Peyer's patch (tissue), 4 donors: ENCODE measurements around the gene ITFG2.

Experiments
- CTCF ChIP-seq, 6 experiments: fragments of 450-650 bp in 4 of 6; fragments of 200-600 bp in 2 of 6; sonication (generic) in 1 of 6; IDR thresholded peaks; one replicate each; pipeline ENCODE4 v1.5.1; 2017 to 2019; ENCODE audit warnings: antibody characterized with exemption in 6 of 6, mild to moderate bottlenecking in 3 of 6, moderate library complexity in 1 of 6
- POLR2A ChIP-seq, 2 donors: fragments of 450-650 bp; IDR thresholded peaks; one replicate each; pipeline ENCODE4 v1.5.1; 2017; ENCODE audit warnings: antibody characterized with exemption in 2 of 2, mild to moderate bottlenecking in 2 of 2, moderate library complexity in 2 of 2

GRCh38 chr12:2862876-2863275, 50.4 kb downstream of the ITFG2 start:
- no peak for TF ChIP-seq CTCF (IDR thresholded peaks at IDR 0.05)
- no peak for TF ChIP-seq POLR2A (IDR thresholded peaks at IDR 0.05)
